Gastroesophageal sphincter (tissue), 4 donors: ENCODE data around the gene IDH2. TPM values are rescaled to one million over a fixed set of nuclear protein-coding genes. Genes with fewer than 3 reads are reported as not detected.
A peak's percentile ranks its signal among the peaks of the same experiment; 100 is the strongest.

Experiments used
- ATAC-seq: fragments of 150-250 bp; one replicate; pipeline ENCODE4 v1.9.1; 2016; ENCODE audit warnings: mild to moderate bottlenecking, moderate library complexity
- H3K27ac ChIP-seq, 4 donors: fragments of 200-600 bp; sonication (generic) in 3 of 4; 1 replicate in 3 of 4; 2 replicates in 1 of 4; pipeline ENCODE4 v1.5.1; 2016 to 2019
- H3K27me3 ChIP-seq: fragments of 200-600 bp; sonication (generic); one replicate; pipeline ENCODE4 v1.5.1; 2019
- H3K36me3 ChIP-seq, 2 donors: fragments of 200-600 bp; sonication (generic); one replicate each; pipeline ENCODE4 v1.5.1; 2019; ENCODE audit warnings: control low read depth in 1 of 2
- H3K4me1 ChIP-seq, 3 donors: fragments of 200-600 bp; sonication (generic); 1 replicate in 2 of 3; 2 replicates in 1 of 3; pipeline ENCODE4 v1.5.1; 2016 to 2019; ENCODE audit warnings: control low read depth in 2 of 3
- H3K4me3 ChIP-seq, 2 donors: fragments of 200-600 bp; sonication (generic); one replicate each; pipeline ENCODE4 v1.5.1; 2019; ENCODE audit warnings: mild to moderate bottlenecking in 1 of 2, moderate library complexity in 1 of 2
- H3K9me3 ChIP-seq, 3 donors: fragments of 200-600 bp; sonication (generic); one replicate each; pipeline ENCODE4 v1.5.1; 2017 to 2019; ENCODE audit warnings: control low read depth in 2 of 3
- CTCF ChIP-seq, 4 experiments: fragments of 200-600 bp in 2 of 4; fragments of 450-650 bp in 2 of 4; sonication (generic) in 1 of 4; IDR thresholded peaks; one replicate each; pipeline ENCODE4 v1.5.1; 2017 to 2019; ENCODE audit warnings: antibody characterized with exemption in 4 of 4, mild to moderate bottlenecking in 2 of 4, moderate library complexity in 2 of 4
- EP300 ChIP-seq: sonication (generic); formaldehyde crosslinking; IDR thresholded peaks from one replicate; pipeline ENCODE4 v1.6.1; 2017; ENCODE audit warnings: antibody characterized with exemption, mild to moderate bottlenecking
- POLR2A ChIP-seq, 2 donors: fragments of 450-650 bp; IDR thresholded peaks; one replicate each; pipeline ENCODE4 v1.6.1; 2017; ENCODE audit warnings: antibody characterized with exemption in 2 of 2, mild to moderate bottlenecking in 2 of 2, moderate library complexity in 1 of 2
- POLR2AphosphoS5 ChIP-seq: sonication (generic); formaldehyde crosslinking; IDR thresholded peaks from one replicate; pipeline ENCODE4 v1.6.1; 2017; ENCODE audit warnings: antibody characterized with exemption
- WGBS, 2 donors: methylation state at CpG; one replicate each; pipeline ENCODE4 v1.1.5; 2018; ENCODE audit warnings: low coverage in 1 of 2; 5-methylcytosine and 5-hydroxymethylcytosine counted together
- total RNA-seq, 4 donors: library from RNA; depleted of rRNA; stranded (reverse); fragments of >200 nt; gene quantifications; one replicate each; pipeline ENCODE4 v1.1.0, GENCODE V29; 2016

The IDH2 gene
- total RNA-seq, 4 donors from 2014 or later: 45.2 to 289 (median 132) TPM

GRCh38 chr15:90063770-90064247 is 38.5 kb downstream of the IDH2 start:
- Histone ChIP-seq H3K27me3 (no peaks in the 10 kb centered on the region), H3K9me3 (no peaks in the 10 kb centered on the region), H3K36me3 (peaks cover 0 to 21% of the 10 kb centered on the region in 2 donors), H3K27ac (peak overlapping the region in 3 of 4 donors; percentile 76 to 84 (median 78)), H3K4me3 (no peak overlapping the region), H3K4me1 (peaks cover 0 to 72% (median 46%) of the 10 kb centered on the region in 3 donors)
- TF ChIP-seq POLR2A (IDR thresholded peaks at IDR 0.05): no peak
- TF ChIP-seq CTCF (IDR thresholded peaks at IDR 0.05): no peak
- TF ChIP-seq EP300: no peak
- TF ChIP-seq POLR2AphosphoS5: no peak
- 73 to 85% methylated on average over 5 to 6 of the region's 11 CpGs for WGBS, 2 donors
- ATAC-seq: peak; percentile 7

DNA sequence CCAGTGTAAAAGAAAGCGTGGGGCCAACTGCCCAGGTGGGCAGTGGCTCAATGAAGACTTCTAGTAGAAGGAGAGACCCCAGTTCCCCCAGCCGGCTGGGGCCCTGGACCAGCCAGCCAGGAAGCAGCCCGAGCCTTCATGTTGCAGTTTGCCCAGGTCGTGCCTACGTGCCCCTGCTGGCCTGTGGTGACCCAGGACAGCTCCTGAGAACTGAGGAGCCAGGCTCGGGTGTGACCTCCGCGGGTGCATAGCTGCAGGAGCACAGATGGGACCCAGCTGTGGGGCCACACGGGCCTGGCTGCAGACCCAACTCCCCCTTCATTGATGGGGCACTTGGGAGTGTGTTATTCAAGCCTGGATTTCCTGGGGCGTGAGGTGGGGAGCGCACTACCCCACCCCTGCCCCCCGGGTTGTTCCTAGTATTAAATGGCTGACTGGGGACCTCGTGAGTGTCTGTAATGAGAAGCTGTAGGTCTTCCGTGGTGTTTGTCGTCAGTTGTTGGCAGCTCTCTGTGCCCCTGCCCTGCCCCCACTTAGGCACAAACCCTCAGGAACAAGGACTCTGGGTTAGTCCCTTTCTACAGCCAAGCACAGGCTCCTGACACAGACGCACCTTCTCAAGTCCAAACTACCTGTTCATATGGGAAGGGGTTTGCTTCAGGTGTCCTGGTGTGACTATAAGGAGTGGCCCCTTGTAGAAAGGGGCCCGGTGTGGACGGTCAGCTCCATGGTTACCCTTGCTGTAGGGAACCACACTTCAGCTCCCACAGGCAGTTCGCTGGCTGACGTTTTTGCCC is 39.1 kb downstream of the IDH2 start:
- Histone ChIP-seq H3K27me3 (no peaks in the 10 kb centered on the region), H3K4me1 (peaks cover 0 to 72% (median 46%) of the 10 kb centered on the region in 3 donors), H3K36me3 (peaks cover 0 to 15% of the 10 kb centered on the region in 2 donors), H3K27ac (peak overlapping the region in 3 of 4 donors; percentile 76 to 84 (median 78)), H3K9me3 (no peaks in the 10 kb centered on the region), H3K4me3 (no peak overlapping the region)
- no peak for TF ChIP-seq POLR2AphosphoS5
- TF ChIP-seq EP300: no peak
- no peak for TF ChIP-seq POLR2A (IDR thresholded peaks at IDR 0.05)
- no peak for TF ChIP-seq CTCF (IDR thresholded peaks at IDR 0.05)
- ATAC-seq: no peak
- WGBS, 2 donors: 20% methylated on average over 1 of the region's 20 CpGs; no CpG with 5 or more reads in 1 of the 2 donors

DNA sequence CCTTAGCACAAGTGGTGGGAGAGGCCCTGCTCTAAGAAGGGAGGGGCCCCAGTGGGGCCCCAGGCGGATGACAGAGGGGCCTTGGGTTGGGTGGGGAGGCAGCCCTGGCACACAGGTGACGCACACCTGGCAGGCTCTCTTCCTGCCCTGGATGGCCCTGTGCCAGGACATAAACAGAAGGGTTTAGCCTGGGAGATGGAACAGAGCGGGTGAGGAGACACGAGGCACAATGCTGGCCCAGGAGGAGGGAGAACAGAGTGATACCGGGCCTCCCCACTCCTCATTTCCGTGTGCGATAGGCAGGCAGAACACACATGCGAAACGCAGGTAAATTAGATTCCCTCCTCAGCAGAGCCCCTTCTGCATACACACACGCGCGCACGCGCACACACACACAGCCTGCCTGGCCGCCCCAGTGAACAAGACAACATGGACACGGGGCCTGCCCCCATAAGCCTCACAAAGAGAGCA is 39.8 kb downstream of the IDH2 start:
- H3K4me1 ChIP-seq: peaks cover 0 to 72% (median 46%) of the 10 kb centered on the region in 3 donors
- no peaks in the 10 kb centered on the region for H3K27me3 ChIP-seq
- H3K36me3 ChIP-seq: peaks cover 0 to 8% of the 10 kb centered on the region in 2 donors
- 64 to 93% methylated on average over 3 to 7 of the region's 16 CpGs for WGBS, 2 donors
- no peak for TF ChIP-seq CTCF (IDR thresholded peaks at IDR 0.05)
- TF ChIP-seq POLR2AphosphoS5: no peak
- TF ChIP-seq EP300: no peak
- TF ChIP-seq POLR2A (IDR thresholded peaks at IDR 0.05): no peak
- H3K27ac ChIP-seq: peak overlapping the region in 3 of 4 donors; percentile 76 to 84 (median 78)
- no peaks in the 10 kb centered on the region for H3K9me3 ChIP-seq
- no peak overlapping the region for H3K4me3 ChIP-seq
- no peak for ATAC-seq

DNA sequence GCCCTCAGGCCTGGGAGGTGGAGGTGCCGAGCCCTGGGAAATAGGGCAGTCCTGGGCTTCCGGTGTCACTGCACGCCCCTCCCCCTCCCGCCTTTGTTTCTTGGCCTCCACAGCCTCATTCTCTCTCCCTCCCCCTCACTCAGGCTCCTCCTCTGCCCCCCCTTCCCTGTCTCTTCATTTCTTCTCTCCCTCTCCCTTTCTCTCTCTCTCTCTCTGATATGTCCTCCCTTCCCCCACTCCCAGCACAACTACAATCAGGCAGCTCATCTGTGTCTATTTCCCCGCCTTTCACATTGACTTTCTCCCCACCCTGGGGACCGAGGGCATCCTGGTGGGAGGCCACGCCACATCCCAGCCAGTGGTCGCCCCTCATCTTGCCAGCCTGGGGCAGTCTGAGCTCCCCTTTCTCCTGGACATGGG is 40.2 kb downstream of the IDH2 start:
- peaks cover 0 to 3% of the 10 kb centered on the region in 2 donors for H3K36me3 ChIP-seq
- peak overlapping the region in 3 of 4 donors; percentile 60 to 84 (median 78) for H3K27ac ChIP-seq
- no peak overlapping the region for H3K4me3 ChIP-seq
- ATAC-seq: no peak
- peaks cover 0 to 72% (median 46%) of the 10 kb centered on the region in 3 donors for H3K4me1 ChIP-seq
- WGBS, 2 donors: 7 to 40% methylated on average over 3 to 5 of the region's 8 CpGs
- no peak for TF ChIP-seq EP300
- TF ChIP-seq POLR2AphosphoS5: no peak
- no peak for TF ChIP-seq CTCF (IDR thresholded peaks at IDR 0.05)
- no peak for TF ChIP-seq POLR2A (IDR thresholded peaks at IDR 0.05)
- H3K9me3 ChIP-seq: no peaks in the 10 kb centered on the region
- H3K27me3 ChIP-seq: no peaks in the 10 kb centered on the region
